K562 (cell line): ENCODE measurements around the gene HDLBP. TPM values are rescaled to one million over a fixed set of nuclear protein-coding genes. Genes with fewer than 3 reads are reported as not detected.

ENCODE experiments used
- ATAC-seq: fragments of 200-7000 bp; cut with Tn5 transposase; 3 replicates; pipeline ENCODE4 v1.9.1; 2020; ENCODE audit warnings: moderate library complexity
- BruUV-seq: library from RNA; stranded (reverse); fragments of 400-500 nt; replicated peaks from 2 replicates; lab custom pipeline; 2021; lab: Mats Ljungman, UMichigan
- CTCF ChIA-PET: fragments of 300-600 bp; formaldehyde crosslinking; extraction: SDS; loops from one replicate; lab custom pipeline; 2021; ENCODE audit warnings: low intra/inter-chr PET ratio; lab: Yijun Ruan, JAX
- POLR2A ChIA-PET: fragments of 300-600, 350-650 bp; sonication (Branson Sonifier 250); formaldehyde crosslinking; extraction: SDS; loops from one replicate; lab custom pipeline; 2021; ENCODE audit warnings: antibody characterized with exemption, inconsistent platforms; lab: Yijun Ruan, JAX
- DNase-seq, 4 experiments: peaks; one replicate each; pipeline versions ENCODE4 v3.0.0 to v3.0.0-alpha.2; 2011 to 2018; ENCODE audit warnings: low spot score in 3 of 4, mixed read lengths in 3 of 4; ENCODE audit errors: extremely low read depth in 1 of 4
- FAIRE-seq: peaks from 2 replicates; lab custom pipeline; 2011; peaks lifted over from hg19 to GRCh38; lab: Jason Lieb, UNC
- H2AFZ ChIP-seq: 2 replicates; pipeline ENCODE4 v1.6.0; 2011; ENCODE audit warnings: low read depth, low read length, control low read depth, inconsistent platforms
- H3K27ac ChIP-seq: fragments of 200-600 bp; 3 replicates; pipeline ENCODE4 v1.8.0; 2011; ENCODE audit warnings: low read depth, mild to moderate bottlenecking, control low read depth, inconsistent platforms, low read length, moderate library complexity, mixed read lengths; ENCODE audit errors: extremely low read depth
- H3K27me3 ChIP-seq, 2 experiments: fragments of 300-600 bp in 1 of 2; 2 replicates in 1 of 2; 3 replicates in 1 of 2; pipeline versions ENCODE4 v1.6.0 to v1.8.0; 2011; ENCODE audit warnings: inconsistent platforms in 2 of 2, low read length in 2 of 2, mild to moderate bottlenecking in 1 of 2, mixed read lengths in 1 of 2, moderate library complexity in 1 of 2; ENCODE audit not compliant: control insufficient read depth in 2 of 2, insufficient read depth in 2 of 2
- H3K36me3 ChIP-seq: fragments of 300-600 bp; 3 replicates; pipeline ENCODE4 v1.8.0; 2011; ENCODE audit warnings: mild to moderate bottlenecking, low read length, inconsistent platforms; ENCODE audit not compliant: control insufficient read depth, insufficient read depth
- H3K4me1 ChIP-seq, 2 experiments: fragments of 200-600 bp in 1 of 2; replicated peaks in 1 of 2; 2 replicates in 1 of 2; 3 replicates in 1 of 2; pipeline versions ENCODE4 v1.5.1 to v1.8.0; 2011; ENCODE audit warnings: inconsistent platforms in 2 of 2, low read length in 2 of 2, mild to moderate bottlenecking in 1 of 2, mixed read lengths in 1 of 2, moderate library complexity in 1 of 2; ENCODE audit not compliant: control insufficient read depth in 2 of 2, insufficient read depth in 2 of 2
- H3K4me2 ChIP-seq: 2 replicates; pipeline ENCODE4 v1.6.1; 2011; ENCODE audit warnings: low read length, control low read depth, inconsistent platforms, mixed read lengths; ENCODE audit not compliant: insufficient read depth
- H3K4me3 ChIP-seq: fragments of 200-600 bp; sonication (generic), shearing (Covaris generic); 2 replicates; pipeline ENCODE4 v1.5.1; 2016; ENCODE audit warnings: control low read depth, inconsistent platforms
- H3K79me2 ChIP-seq: fragments of 200-600 bp; 3 replicates; pipeline ENCODE4 v1.8.0; 2011; ENCODE audit warnings: low read length, inconsistent platforms; ENCODE audit not compliant: control insufficient read depth, insufficient read depth
- H3K9ac ChIP-seq, 2 experiments: 2 replicates each; pipeline versions ENCODE4 v1.6.0 to v1.6.1; 2011; ENCODE audit warnings: low read depth in 2 of 2, low read length in 2 of 2, control low read depth in 1 of 2, inconsistent platforms in 1 of 2, mild to moderate bottlenecking in 1 of 2, mixed read lengths in 1 of 2; ENCODE audit not compliant: insufficient read depth in 1 of 2
- H3K9me1 ChIP-seq: one replicate; pipeline ENCODE4 v1.6.0; 2011; ENCODE audit warnings: inconsistent platforms, mild to moderate bottlenecking, low read length, moderate library complexity; ENCODE audit not compliant: control insufficient read depth, insufficient read depth
- H3K9me3 ChIP-seq: replicated peaks from 2 replicates; pipeline ENCODE4 v1.5.1; 2011; ENCODE audit warnings: low read depth, low read length, inconsistent platforms; ENCODE audit not compliant: control insufficient read depth, insufficient read depth
- H4K20me1 ChIP-seq: replicated peaks from 2 replicates; pipeline ENCODE4 v1.6.1; 2011; ENCODE audit warnings: low read length, inconsistent platforms, mixed read lengths; ENCODE audit not compliant: control insufficient read depth, insufficient read depth
- FOXP1 ChIP-seq: sonication (generic); formaldehyde crosslinking; IDR thresholded peaks from 2 replicates; pipeline ENCODE4 v1.8.0; 2022; ENCODE audit warnings: mild to moderate bottlenecking, missing genetic modification reagents
- HDAC2 ChIP-seq: fragments of 450-650 bp; IDR thresholded peaks from 2 replicates; pipeline ENCODE4 v1.6.1; 2016; ENCODE audit warnings: mild to moderate bottlenecking
- HDAC8 ChIP-seq: fragments of 450-650 bp; IDR thresholded peaks from 2 replicates; pipeline ENCODE4 v1.6.1; 2016; ENCODE audit warnings: mild to moderate bottlenecking, missing genetic modification characterization, moderate library complexity, missing compliant biosample characterization
- HLTF ChIP-seq: fragments of 450-650 bp; IDR thresholded peaks from 2 replicates; pipeline ENCODE4 v1.6.1; 2016
- NFE2 ChIP-seq: IDR thresholded peaks from 2 replicates; pipeline ENCODE4 v1.6.1; 2014; ENCODE audit warnings: antibody characterized with exemption, low read depth
- SIX5 ChIP-seq, 2 experiments: IDR thresholded peaks; 2 replicates each; pipeline ENCODE4 v1.6.1; 2011; ENCODE audit warnings: low read length in 2 of 2, borderline replicate concordance in 1 of 2, low read depth in 1 of 2, mild to moderate bottlenecking in 1 of 2, moderate library complexity in 1 of 2; ENCODE audit not compliant: insufficient read depth in 1 of 2
- SPI1 ChIP-seq: IDR thresholded peaks from 2 replicates; pipeline ENCODE4 v1.6.1; 2011; ENCODE audit warnings: low read depth, low read length, control low read depth, borderline replicate concordance
- TCF3 ChIP-seq: sonication (generic); formaldehyde crosslinking; IDR thresholded peaks from 2 replicates; pipeline ENCODE4 v1.4.0; 2020; ENCODE audit warnings: mild to moderate bottlenecking, missing genetic modification reagents
- ZNF140 ChIP-seq: fragments of 250-450 bp; sonication (Bioruptor Pico); IDR thresholded peaks from 2 replicates; pipeline ENCODE4 v1.8.0; 2021; ENCODE audit warnings: moderate library complexity, mild to moderate bottlenecking, inconsistent platforms
- ZNF586 ChIP-seq: fragments of 450-650 bp; formaldehyde crosslinking; conservative IDR thresholded peaks from 2 replicates; pipeline ENCODE4 v1.4.0; 2020; ENCODE audit warnings: mild to moderate bottlenecking, moderate library complexity
- ZNF76 ChIP-seq: fragments of 250-450 bp; sonication (Bioruptor Pico); IDR thresholded peaks from 2 replicates; pipeline ENCODE4 v1.4.0; 2020; ENCODE audit warnings: mild to moderate bottlenecking, moderate library complexity, borderline replicate concordance
- WGBS: fragments of 100-300 bp; shearing (Covaris generic); methylation state at CpG from one replicate; pipeline ENCODE4 v1.1.6; 2016; ENCODE audit warnings: low coverage, mixed read lengths; ENCODE audit not compliant: insufficient coverage; ENCODE audit errors: missing lambda C conversion rate; 5-methylcytosine and 5-hydroxymethylcytosine counted together
- in situ Hi-C: fragments of 300-500 bp; cut with MboI; formaldehyde crosslinking; loops from 4 replicates; pipeline ENCODE4 v1.15.0; 2018; ENCODE audit warnings: inconsistent platforms, mixed read lengths
- intact Hi-C: fragments of 100-400 bp; cut with micrococcal nuclease; formaldehyde crosslinking; loops from 2 replicates; pipeline ENCODE4 v1.14.2; 2022
- polyA plus RNA-seq, 8 experiments: library from polyadenylated mRNA; depleted of rRNA in 4 of 8; stranded (reverse) in 5 of 8; unstranded in 3 of 8; fragments of >200 nt; fragmentation: Nextera tagmentation in 2 of 8; fragmentation: Illumina TruSeq in 1 of 8; extraction: Ambion mirVana in 2 of 8; extraction: Trizol in 1 of 8; gene quantifications; 2 replicates each; pipeline versions ENCODE4 v1.2.1 to v1.2.3, GENCODE V29; 2011 to 2014; ENCODE audit warnings: inconsistent platforms in 1 of 8, missing spikeins in 1 of 8
- total RNA-seq, 7 experiments: library from RNA; depleted of rRNA in 6 of 7; stranded (reverse); fragments of >200 nt in 6 of 7; fragmentation: Illumina TruSeq in 2 of 7; extraction: Trizol in 2 of 7; gene quantifications; 2 replicates each; pipeline versions ENCODE4 v1.2.1 to v1.2.3, GENCODE V29; 2011 to 2021; ENCODE audit warnings: low replicate concordance in 1 of 7
- TF ChIP-seq, protein P1 (sequence below): fragments of 450-650 bp; conservative IDR thresholded peaks from 2 replicates; pipeline ENCODE4 v1.6.1; 2016; ENCODE audit warnings: missing genetic modification characterization, low read depth, mild to moderate bottlenecking, missing compliant biosample characterization, moderate library complexity
- TF ChIP-seq, protein P2 (sequence below): sonication (generic); formaldehyde crosslinking; IDR thresholded peaks from 2 replicates; pipeline ENCODE4 v1.8.1; 2023; ENCODE audit warnings: mild to moderate bottlenecking, missing genetic modification reagents, moderate library complexity
- TF ChIP-seq, protein P3 (sequence below): fragments of 250-450 bp; sonication (Bioruptor Pico); IDR thresholded peaks from 2 replicates; pipeline ENCODE4 v1.4.0; 2020; ENCODE audit warnings: mild to moderate bottlenecking
- TF ChIP-seq, protein P4 (sequence below): fragments of 250-450 bp; sonication (Bioruptor Pico); IDR thresholded peaks from 2 replicates; pipeline ENCODE4 v1.8.0; 2022; ENCODE audit warnings: moderate library complexity, mild to moderate bottlenecking, inconsistent platforms

Gene HDLBP
- total and polyA plus RNA-seq, 9 of the 15 experiments (the other 6 are each of a cell fraction or from before 2014, with no cell fraction given) = 24.4 to 378 (median 146) TPM

DNA sequence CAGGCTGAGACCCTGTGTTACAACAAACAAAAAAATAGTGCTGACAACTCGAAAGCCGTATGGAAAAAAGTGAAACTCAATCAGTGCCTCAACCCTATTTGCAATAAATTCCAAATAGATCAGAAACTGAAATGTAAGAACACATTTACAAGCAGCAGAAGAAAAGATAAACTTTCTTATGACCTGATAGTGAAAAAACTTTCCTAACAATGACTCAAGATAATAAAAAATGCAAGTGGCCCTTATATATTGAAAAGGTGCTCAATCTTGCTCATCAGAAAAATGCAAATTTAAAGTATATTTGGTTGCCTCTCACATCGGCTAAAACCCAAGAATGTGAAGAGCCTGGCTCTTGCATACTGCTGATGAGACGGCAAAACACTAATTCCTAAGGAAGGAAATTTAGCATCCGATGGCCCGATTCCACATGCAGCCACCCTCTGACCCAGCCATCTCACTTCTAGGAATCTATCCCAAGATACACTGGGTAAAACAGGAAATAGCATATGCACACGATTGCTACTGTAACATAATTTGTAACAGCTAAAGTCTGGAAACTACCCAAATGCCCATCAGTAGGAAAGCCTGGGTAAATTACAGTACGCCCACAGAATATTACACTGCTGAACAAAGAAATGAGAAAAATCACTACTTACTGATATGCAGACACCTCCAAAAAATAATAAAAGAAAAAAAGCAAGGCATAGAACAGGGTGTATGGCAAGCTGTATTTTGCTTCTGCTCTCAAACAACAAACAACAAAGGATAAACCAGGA, 56.8 kb downstream of the HDLBP start:
- 89% methylated on average over 8 of the region's 8 CpGs for WGBS
- in situ Hi-C loops (no loop called here), intact Hi-C loops (no loop called here)
- no TSS peak for BruUV-seq
- H3K27ac ChIP-seq = no peak overlapping the region
- H3K27me3 ChIP-seq = no peaks in the 10 kb centered on the region
- no peak overlapping the region for H3K9ac ChIP-seq
- no peak for TF ChIP-seq TCF3 (CRISPR knock-in tag)
- TF ChIP-seq, protein P1, sequence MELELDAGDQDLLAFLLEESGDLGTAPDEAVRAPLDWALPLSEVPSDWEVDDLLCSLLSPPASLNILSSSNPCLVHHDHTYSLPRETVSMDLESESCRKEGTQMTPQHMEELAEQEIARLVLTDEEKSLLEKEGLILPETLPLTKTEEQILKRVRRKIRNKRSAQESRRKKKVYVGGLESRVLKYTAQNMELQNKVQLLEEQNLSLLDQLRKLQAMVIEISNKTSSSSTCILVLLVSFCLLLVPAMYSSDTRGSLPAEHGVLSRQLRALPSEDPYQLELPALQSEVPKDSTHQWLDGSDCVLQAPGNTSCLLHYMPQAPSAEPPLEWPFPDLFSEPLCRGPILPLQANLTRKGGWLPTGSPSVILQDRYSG = no peak
- TF ChIP-seq, protein P2, sequence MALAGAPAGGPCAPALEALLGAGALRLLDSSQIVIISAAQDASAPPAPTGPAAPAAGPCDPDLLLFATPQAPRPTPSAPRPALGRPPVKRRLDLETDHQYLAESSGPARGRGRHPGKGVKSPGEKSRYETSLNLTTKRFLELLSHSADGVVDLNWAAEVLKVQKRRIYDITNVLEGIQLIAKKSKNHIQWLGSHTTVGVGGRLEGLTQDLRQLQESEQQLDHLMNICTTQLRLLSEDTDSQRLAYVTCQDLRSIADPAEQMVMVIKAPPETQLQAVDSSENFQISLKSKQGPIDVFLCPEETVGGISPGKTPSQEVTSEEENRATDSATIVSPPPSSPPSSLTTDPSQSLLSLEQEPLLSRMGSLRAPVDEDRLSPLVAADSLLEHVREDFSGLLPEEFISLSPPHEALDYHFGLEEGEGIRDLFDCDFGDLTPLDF = no peak
- no peak for TF ChIP-seq FOXP1 (CRISPR knock-in tag)
- TF ChIP-seq, protein P3, sequence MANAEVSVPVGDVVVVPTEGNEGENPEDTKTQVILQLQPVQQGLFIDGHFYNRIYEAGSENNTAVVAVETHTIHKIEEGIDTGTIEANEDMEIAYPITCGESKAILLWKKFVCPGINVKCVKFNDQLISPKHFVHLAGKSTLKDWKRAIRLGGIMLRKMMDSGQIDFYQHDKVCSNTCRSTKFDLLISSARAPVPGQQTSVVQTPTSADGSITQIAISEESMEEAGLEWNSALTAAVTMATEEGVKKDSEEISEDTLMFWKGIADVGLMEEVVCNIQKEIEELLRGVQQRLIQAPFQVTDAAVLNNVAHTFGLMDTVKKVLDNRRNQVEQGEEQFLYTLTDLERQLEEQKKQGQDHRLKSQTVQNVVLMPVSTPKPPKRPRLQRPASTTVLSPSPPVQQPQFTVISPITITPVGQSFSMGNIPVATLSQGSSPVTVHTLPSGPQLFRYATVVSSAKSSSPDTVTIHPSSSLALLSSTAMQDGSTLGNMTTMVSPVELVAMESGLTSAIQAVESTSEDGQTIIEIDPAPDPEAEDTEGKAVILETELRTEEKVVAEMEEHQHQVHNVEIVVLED = no peak
- TF ChIP-seq, protein P4, sequence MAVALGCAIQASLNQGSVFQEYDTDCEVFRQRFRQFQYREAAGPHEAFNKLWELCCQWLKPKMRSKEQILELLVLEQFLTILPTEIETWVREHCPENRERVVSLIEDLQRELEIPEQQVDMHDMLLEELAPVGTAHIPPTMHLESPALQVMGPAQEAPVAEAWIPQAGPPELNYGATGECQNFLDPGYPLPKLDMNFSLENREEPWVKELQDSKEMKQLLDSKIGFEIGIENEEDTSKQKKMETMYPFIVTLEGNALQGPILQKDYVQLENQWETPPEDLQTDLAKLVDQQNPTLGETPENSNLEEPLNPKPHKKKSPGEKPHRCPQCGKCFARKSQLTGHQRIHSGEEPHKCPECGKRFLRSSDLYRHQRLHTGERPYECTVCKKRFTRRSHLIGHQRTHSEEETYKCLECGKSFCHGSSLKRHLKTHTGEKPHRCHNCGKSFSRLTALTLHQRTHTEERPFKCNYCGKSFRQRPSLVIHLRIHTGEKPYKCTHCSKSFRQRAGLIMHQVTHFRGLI (CRISPR knock-in tag) = no peak
- no peak for TF ChIP-seq SPI1
- no peak for TF ChIP-seq ZNF76
- TF ChIP-seq NFE2 = no peak
- no peak for TF ChIP-seq ZNF140
- no peak for TF ChIP-seq HDAC8 (tag)
- TF ChIP-seq HDAC2 = no peak
- no peak for TF ChIP-seq SIX5 (IDR thresholded peaks at IDR 0.05; ENCODE audit: borderline replicate concordance in 1 of 2, insufficient read depth in 1 of 2, low read depth in 1 of 2, low read length in 2 of 2)
- no peak for TF ChIP-seq ZNF586 (CRISPR knock-in tag)
- no peak for TF ChIP-seq HLTF
- no peak overlapping the region for H3K4me3 ChIP-seq
- H3K9me3 ChIP-seq = no peaks in the 10 kb centered on the region
- POLR2A ChIA-PET = interaction anchor here (0.6 kb wide), 1 partner anchor 25 kb away, joined by 5 read pairs; no protein-coding TSS in a partner anchor
- no peaks in the 10 kb centered on the region; the same call in 1 of the 2 replicates for H4K20me1 ChIP-seq
- H3K4me2 ChIP-seq = no peak overlapping the region
- no peaks in the 10 kb centered on the region; the same call in 2 of the 3 replicates for H3K79me2 ChIP-seq
- no peaks in the 10 kb centered on the region for H3K4me1 ChIP-seq
- CTCF ChIA-PET = no interaction called here
- DNase-seq (no peak), ATAC-seq (no peak), FAIRE-seq (no peak)
- no peak overlapping the region for H2AFZ ChIP-seq
- peaks cover 88% of the 10 kb centered on the region for H3K36me3 ChIP-seq
- H3K9me1 ChIP-seq = no peaks in the 10 kb centered on the region
